SU-DHL-6 (cell line): ENCODE results near the gene NUDT16L1.

Experiments
- EZH2phosphoT487 ChIP-seq: fragments of 200-600 bp; sonication (generic), shearing (Covaris generic); conservative IDR thresholded peaks from 2 replicates; pipeline ENCODE4 v1.6.1; 2018; ENCODE audit warnings: mild to moderate bottlenecking, antibody characterized with exemption, low read length, moderate library complexity, mixed read lengths
- TF ChIP-seq, protein P1 (sequence below): fragments of 200-600 bp; sonication (generic); IDR thresholded peaks from one replicate; pipeline ENCODE4 v1.5.1; 2017; ENCODE audit warnings: antibody characterized with exemption, mild to moderate bottlenecking, low read length, moderate library complexity; ENCODE audit not compliant: insufficient read depth, poor library complexity, severe bottlenecking

- TF ChIP-seq, protein P1, sequence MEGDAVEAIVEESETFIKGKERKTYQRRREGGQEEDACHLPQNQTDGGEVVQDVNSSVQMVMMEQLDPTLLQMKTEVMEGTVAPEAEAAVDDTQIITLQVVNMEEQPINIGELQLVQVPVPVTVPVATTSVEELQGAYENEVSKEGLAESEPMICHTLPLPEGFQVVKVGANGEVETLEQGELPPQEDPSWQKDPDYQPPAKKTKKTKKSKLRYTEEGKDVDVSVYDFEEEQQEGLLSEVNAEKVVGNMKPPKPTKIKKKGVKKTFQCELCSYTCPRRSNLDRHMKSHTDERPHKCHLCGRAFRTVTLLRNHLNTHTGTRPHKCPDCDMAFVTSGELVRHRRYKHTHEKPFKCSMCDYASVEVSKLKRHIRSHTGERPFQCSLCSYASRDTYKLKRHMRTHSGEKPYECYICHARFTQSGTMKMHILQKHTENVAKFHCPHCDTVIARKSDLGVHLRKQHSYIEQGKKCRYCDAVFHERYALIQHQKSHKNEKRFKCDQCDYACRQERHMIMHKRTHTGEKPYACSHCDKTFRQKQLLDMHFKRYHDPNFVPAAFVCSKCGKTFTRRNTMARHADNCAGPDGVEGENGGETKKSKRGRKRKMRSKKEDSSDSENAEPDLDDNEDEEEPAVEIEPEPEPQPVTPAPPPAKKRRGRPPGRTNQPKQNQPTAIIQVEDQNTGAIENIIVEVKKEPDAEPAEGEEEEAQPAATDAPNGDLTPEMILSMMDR, result no peak
- no peak for TF ChIP-seq EZH2phosphoT487
These were observed 5.3 kb upstream of the NUDT16L1 start for GRCh38 chr16:4687946-4688673.
